HepG2 (cell line): ENCODE measurements around the gene NPW. TPM values are rescaled to one million over a fixed set of nuclear protein-coding genes. Genes with fewer than 3 reads are reported as not detected.
A peak's percentile ranks its signal among the peaks of the same experiment; 100 is the strongest.

Source experiments
- ARID5B ChIP-seq: IDR thresholded peaks from 2 replicates; pipeline ENCODE4 v1.4.0; 2020; ENCODE audit warnings: mild to moderate bottlenecking, missing genetic modification reagents
- CENPX ChIP-seq: sonication (generic); formaldehyde crosslinking; IDR thresholded peaks from 2 replicates; pipeline ENCODE4 v1.9.0; 2021; ENCODE audit warnings: mild to moderate bottlenecking, missing genetic modification reagents, moderate library complexity
- HDAC6 ChIP-seq: fragments of 200-600 bp; sonication (generic); IDR thresholded peaks from 2 replicates; pipeline ENCODE4 v1.7.0; 2017; ENCODE audit warnings: mild to moderate bottlenecking, antibody characterized with exemption, low read length, low read depth
- LCORL ChIP-seq, 2 experiments: fragments of 450-650 bp in 1 of 2; sonication (generic) in 1 of 2; formaldehyde crosslinking in 1 of 2; IDR thresholded peaks; 2 replicates each; pipeline versions ENCODE4 v1.5.0 to v1.6.1; 2017 to 2020; ENCODE audit warnings: antibody characterized with exemption in 1 of 2, missing genetic modification reagents in 1 of 2
- MAFK ChIP-seq, 2 experiments: IDR thresholded peaks in 1 of 2; conservative IDR thresholded peaks in 1 of 2; 2 replicates each; pipeline ENCODE4 v1.6.1; 2011; ENCODE audit warnings: improper control_type of control experiment in 2 of 2, low read length in 2 of 2
- NR2F6 ChIP-seq, 2 experiments: IDR thresholded peaks; 2 replicates each; pipeline ENCODE4 v1.6.1; 2016; ENCODE audit warnings: antibody characterized with exemption in 1 of 2, mild to moderate bottlenecking in 1 of 2
- POLR2AphosphoS5 ChIP-seq: IDR thresholded peaks from 2 replicates; pipeline ENCODE4 v1.6.1; 2012; ENCODE audit warnings: low read depth, low read length
- SOX6 ChIP-seq, 2 experiments: fragments of 450-650 bp in 1 of 2; sonication (generic) in 1 of 2; formaldehyde crosslinking in 1 of 2; IDR thresholded peaks; 2 replicates each; pipeline versions ENCODE4 v1.4.0 to v1.6.1; 2017 to 2020; ENCODE audit warnings: antibody characterized with exemption in 1 of 2, mild to moderate bottlenecking in 1 of 2, missing genetic modification reagents in 1 of 2
- WIZ ChIP-seq: sonication (generic); formaldehyde crosslinking; IDR thresholded peaks from 2 replicates; pipeline ENCODE4 v1.5.1; 2020; ENCODE audit warnings: mild to moderate bottlenecking, missing genetic modification reagents
- ZC3H13 ChIP-seq: sonication (generic); formaldehyde crosslinking; IDR thresholded peaks from 2 replicates; pipeline ENCODE4 v1.8.1; 2023; ENCODE audit warnings: mild to moderate bottlenecking, missing genetic modification reagents, moderate library complexity
- ZEB1 ChIP-seq: IDR thresholded peaks from 2 replicates; pipeline ENCODE4 v1.6.1; 2012; ENCODE audit warnings: mild to moderate bottlenecking, low read depth, inconsistent platforms; ENCODE audit not compliant: insufficient replicate concordance
- ZFP36 ChIP-seq: fragments of 150-350 bp; IDR thresholded peaks from 2 replicates; pipeline ENCODE4 v1.6.1; 2018; ENCODE audit warnings: borderline replicate concordance, low read length, low read depth; ENCODE audit not compliant: partially characterized antibody
- ZNF138 ChIP-seq: sonication (generic); formaldehyde crosslinking; IDR thresholded peaks from 2 replicates; pipeline ENCODE4 v1.5.0; 2020; ENCODE audit warnings: mild to moderate bottlenecking, low read depth, missing genetic modification reagents
- ZNF431 ChIP-seq: sonication (generic); formaldehyde crosslinking; IDR thresholded peaks from 2 replicates; pipeline ENCODE4 v1.9.0; 2022; ENCODE audit warnings: missing genetic modification reagents, low read depth, mild to moderate bottlenecking, borderline replicate concordance
- ZNF598 ChIP-seq: sonication (generic); formaldehyde crosslinking; IDR thresholded peaks from 2 replicates; pipeline ENCODE4 v1.5.1; 2020; ENCODE audit warnings: mild to moderate bottlenecking, missing genetic modification reagents, borderline replicate concordance
- ZZZ3 ChIP-seq: sonication (generic); formaldehyde crosslinking; IDR thresholded peaks from 2 replicates; pipeline ENCODE4 v1.4.0; 2020; ENCODE audit warnings: missing genetic modification reagents, mild to moderate bottlenecking, borderline replicate concordance
- polyA plus RNA-seq, 8 experiments: library from polyadenylated mRNA; depleted of rRNA in 3 of 8; stranded (reverse) in 7 of 8; unstranded in 1 of 8; fragments of >200 nt; fragmentation: Illumina TruSeq in 4 of 8; extraction: Trizol in 4 of 8; gene quantifications; 2 replicates each; pipeline versions ENCODE4 v1.2.1 to v1.2.3, GENCODE V29; 2011 to 2016; ENCODE audit warnings: low read depth in 4 of 8, missing spikeins in 1 of 8, mixed read lengths in 1 of 8; ENCODE audit not compliant: insufficient read depth in 1 of 8
- total RNA-seq, 5 experiments: library from RNA; depleted of rRNA; stranded (reverse); fragments of >200 nt; fragmentation: Illumina TruSeq; extraction: Trizol; gene quantifications; 2 replicates each; pipeline ENCODE4 v1.2.3, GENCODE V29; 2016; ENCODE audit warnings: low read depth in 1 of 5
- TF ChIP-seq, protein P1 (sequence below): sonication (generic); formaldehyde crosslinking; IDR thresholded peaks from 2 replicates; pipeline ENCODE4 v1.8.1; 2023; ENCODE audit warnings: mild to moderate bottlenecking, moderate library complexity, missing genetic modification reagents
- TF ChIP-seq, protein P2 (sequence below): sonication (generic); formaldehyde crosslinking; IDR thresholded peaks from 2 replicates; pipeline ENCODE4 v1.4.0; 2020; ENCODE audit warnings: mild to moderate bottlenecking, low read depth, missing genetic modification reagents
- TF ChIP-seq, protein P3 (sequence below): sonication (generic); formaldehyde crosslinking; conservative IDR thresholded peaks from 2 replicates; pipeline ENCODE4 v1.5.0; 2020; ENCODE audit warnings: missing genetic modification reagents

Gene NPW
- total and polyA plus RNA-seq, 2 of the 13 experiments (the other 11 are each of a cell fraction or from before 2014, with no cell fraction given) = 0.24 to 0.97 TPM

DNA sequence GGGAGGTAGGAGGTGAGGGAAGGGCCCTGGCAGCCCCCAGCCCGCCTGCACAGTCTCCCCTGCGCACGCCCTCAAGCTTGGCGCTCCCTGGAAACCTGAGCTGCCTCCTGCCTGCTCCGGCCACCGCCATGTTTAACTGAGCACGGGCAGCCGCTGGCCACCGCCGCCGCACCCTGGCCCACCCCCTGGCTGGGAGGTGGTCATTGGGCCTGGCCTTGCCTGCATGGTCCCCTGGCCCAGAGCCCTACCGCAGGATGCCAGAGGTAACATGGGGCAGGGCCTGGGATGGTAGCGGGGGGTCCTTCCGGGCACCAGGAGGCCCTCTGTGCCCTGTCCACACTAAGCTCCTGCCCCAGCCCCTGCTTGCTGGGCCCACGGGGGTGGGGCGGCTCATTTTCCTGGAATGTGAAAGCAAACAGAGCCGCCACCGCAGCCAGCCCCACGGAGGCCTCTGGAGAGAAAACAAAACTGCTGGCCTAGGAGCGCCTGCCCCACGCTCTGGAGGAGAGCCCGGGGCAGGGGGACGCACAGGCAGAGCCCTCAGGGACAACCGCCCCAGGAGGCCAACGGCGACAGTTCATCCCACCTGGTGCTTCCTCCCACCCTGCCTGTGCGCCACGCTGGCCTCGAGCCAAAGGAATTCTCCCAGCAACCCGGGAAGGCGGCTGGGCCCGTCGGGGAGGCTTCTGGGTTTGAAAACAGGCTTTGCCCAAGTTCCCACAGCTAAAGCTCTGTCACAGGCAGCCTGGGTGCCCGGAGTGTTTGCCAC, 16.0 kb downstream of the NPW start (continued):
- no peak; the same call in 1 of the 2 replicates for TF ChIP-seq ZC3H13 (CRISPR knock-in tag)
- 0 out of 2 replicates have a peak, but pooled peaks have one; percentile 25 for TF ChIP-seq ZNF598
- TF ChIP-seq, protein P1, sequence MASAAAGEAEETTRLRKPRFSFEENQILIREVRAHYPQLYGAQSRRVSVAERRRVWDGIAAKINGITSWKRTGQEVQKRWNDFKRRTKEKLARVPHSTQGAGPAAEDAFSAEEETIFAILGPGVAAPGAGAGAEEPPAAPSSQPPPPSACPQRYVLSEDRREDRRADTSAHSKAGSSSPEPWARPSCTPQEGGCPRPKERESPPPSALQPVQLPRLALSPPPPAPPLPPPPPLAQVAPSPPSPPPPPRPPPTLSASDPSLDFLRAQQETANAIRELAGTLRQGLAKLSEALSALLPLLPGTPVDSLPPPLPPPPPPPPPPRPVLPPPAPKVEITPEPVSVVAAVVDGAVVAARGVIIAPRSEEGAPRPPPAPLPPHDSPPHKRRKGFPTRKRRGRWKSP (CRISPR knock-in tag) = no peak; the same call in 1 of the 2 replicates
- no peak for TF ChIP-seq ZFP36
- TF ChIP-seq, protein P2, sequence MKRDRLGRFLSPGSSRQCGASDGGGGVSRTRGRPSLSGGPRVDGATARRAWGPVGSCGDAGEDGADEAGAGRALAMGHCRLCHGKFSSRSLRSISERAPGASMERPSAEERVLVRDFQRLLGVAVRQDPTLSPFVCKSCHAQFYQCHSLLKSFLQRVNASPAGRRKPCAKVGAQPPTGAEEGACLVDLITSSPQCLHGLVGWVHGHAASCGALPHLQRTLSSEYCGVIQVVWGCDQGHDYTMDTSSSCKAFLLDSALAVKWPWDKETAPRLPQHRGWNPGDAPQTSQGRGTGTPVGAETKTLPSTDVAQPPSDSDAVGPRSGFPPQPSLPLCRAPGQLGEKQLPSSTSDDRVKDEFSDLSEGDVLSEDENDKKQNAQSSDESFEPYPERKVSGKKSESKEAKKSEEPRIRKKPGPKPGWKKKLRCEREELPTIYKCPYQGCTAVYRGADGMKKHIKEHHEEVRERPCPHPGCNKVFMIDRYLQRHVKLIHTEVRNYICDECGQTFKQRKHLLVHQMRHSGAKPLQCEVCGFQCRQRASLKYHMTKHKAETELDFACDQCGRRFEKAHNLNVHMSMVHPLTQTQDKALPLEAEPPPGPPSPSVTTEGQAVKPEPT = no peak; the same call in 1 of the 2 replicates
- no peak for TF ChIP-seq SOX6 (IDR thresholded peaks at IDR 0.05)
- peak; percentile 83 for TF ChIP-seq SOX6 (CRISPR knock-in tag; IDR thresholded peaks at IDR 0.05)
- no peak for TF ChIP-seq CENPX (CRISPR knock-in tag)
- TF ChIP-seq, protein P3, sequence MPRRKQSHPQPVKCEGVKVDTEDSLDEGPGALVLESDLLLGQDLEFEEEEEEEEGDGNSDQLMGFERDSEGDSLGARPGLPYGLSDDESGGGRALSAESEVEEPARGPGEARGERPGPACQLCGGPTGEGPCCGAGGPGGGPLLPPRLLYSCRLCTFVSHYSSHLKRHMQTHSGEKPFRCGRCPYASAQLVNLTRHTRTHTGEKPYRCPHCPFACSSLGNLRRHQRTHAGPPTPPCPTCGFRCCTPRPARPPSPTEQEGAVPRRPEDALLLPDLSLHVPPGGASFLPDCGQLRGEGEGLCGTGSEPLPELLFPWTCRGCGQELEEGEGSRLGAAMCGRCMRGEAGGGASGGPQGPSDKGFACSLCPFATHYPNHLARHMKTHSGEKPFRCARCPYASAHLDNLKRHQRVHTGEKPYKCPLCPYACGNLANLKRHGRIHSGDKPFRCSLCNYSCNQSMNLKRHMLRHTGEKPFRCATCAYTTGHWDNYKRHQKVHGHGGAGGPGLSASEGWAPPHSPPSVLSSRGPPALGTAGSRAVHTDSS (CRISPR knock-in tag) = no peak
- TF ChIP-seq LCORL (IDR thresholded peaks at IDR 0.05) = no peak; the same call in 1 of the 2 replicates
- TF ChIP-seq LCORL (CRISPR knock-in tag; IDR thresholded peaks at IDR 0.05) = peak; percentile 98
- no peak for TF ChIP-seq MAFK (conservative IDR thresholded peaks at IDR 0.05 in 1 of 2, IDR thresholded peaks at IDR 0.05 in 1 of 2; ENCODE audit: low read length in 2 of 2)
- TF ChIP-seq ARID5B (CRISPR knock-in tag) = peak; percentile 86
- TF ChIP-seq ZNF138 (CRISPR knock-in tag) = no peak
- peak; percentile 74 for TF ChIP-seq NR2F6 (IDR thresholded peaks at IDR 0.05)
- TF ChIP-seq NR2F6 (CRISPR knock-in tag; IDR thresholded peaks at IDR 0.05) = peak; percentile 75
- 0 out of 2 replicates have a peak, but pooled peaks have one; percentile 75 for TF ChIP-seq WIZ (CRISPR knock-in tag)
- 0 out of 2 replicates have a peak, but pooled peaks have one; percentile 42 for TF ChIP-seq ZNF431 (CRISPR knock-in tag)
- peak; percentile 48 for TF ChIP-seq POLR2AphosphoS5
- no peak for TF ChIP-seq ZZZ3
- TF ChIP-seq ZEB1 = peak; percentile 25
- TF ChIP-seq HDAC6 = no peak
